Gastroesophageal sphincter (tissue), 4 donors: Measurements from ENCODE around the gene CCDC187. TPM values are rescaled to one million over a fixed set of nuclear protein-coding genes. Genes with fewer than 3 reads are reported as not detected.

Experiments used
- ATAC-seq: fragments of 150-250 bp; one replicate; pipeline ENCODE4 v1.9.1; 2016; ENCODE audit warnings: mild to moderate bottlenecking, moderate library complexity
- H3K27ac ChIP-seq, 4 donors: fragments of 200-600 bp; sonication (generic) in 3 of 4; 1 replicate in 3 of 4; 2 replicates in 1 of 4; pipeline ENCODE4 v1.5.1; 2016 to 2019
- H3K27me3 ChIP-seq: fragments of 200-600 bp; sonication (generic); one replicate; pipeline ENCODE4 v1.5.1; 2019
- H3K36me3 ChIP-seq, 2 donors: fragments of 200-600 bp; sonication (generic); one replicate each; pipeline ENCODE4 v1.5.1; 2019; ENCODE audit warnings: control low read depth in 1 of 2
- H3K4me1 ChIP-seq, 3 donors: fragments of 200-600 bp; sonication (generic); 1 replicate in 2 of 3; 2 replicates in 1 of 3; pipeline ENCODE4 v1.5.1; 2016 to 2019; ENCODE audit warnings: control low read depth in 2 of 3
- H3K4me3 ChIP-seq, 2 donors: fragments of 200-600 bp; sonication (generic); one replicate each; pipeline ENCODE4 v1.5.1; 2019; ENCODE audit warnings: mild to moderate bottlenecking in 1 of 2, moderate library complexity in 1 of 2
- H3K9me3 ChIP-seq, 3 donors: fragments of 200-600 bp; sonication (generic); one replicate each; pipeline ENCODE4 v1.5.1; 2017 to 2019; ENCODE audit warnings: control low read depth in 2 of 3
- CTCF ChIP-seq, 4 experiments: fragments of 200-600 bp in 2 of 4; fragments of 450-650 bp in 2 of 4; sonication (generic) in 1 of 4; IDR thresholded peaks; one replicate each; pipeline ENCODE4 v1.5.1; 2017 to 2019; ENCODE audit warnings: antibody characterized with exemption in 4 of 4, mild to moderate bottlenecking in 2 of 4, moderate library complexity in 2 of 4
- EP300 ChIP-seq: sonication (generic); formaldehyde crosslinking; IDR thresholded peaks from one replicate; pipeline ENCODE4 v1.6.1; 2017; ENCODE audit warnings: antibody characterized with exemption, mild to moderate bottlenecking
- POLR2A ChIP-seq, 2 donors: fragments of 450-650 bp; IDR thresholded peaks; one replicate each; pipeline ENCODE4 v1.6.1; 2017; ENCODE audit warnings: antibody characterized with exemption in 2 of 2, mild to moderate bottlenecking in 2 of 2, moderate library complexity in 1 of 2
- POLR2AphosphoS5 ChIP-seq: sonication (generic); formaldehyde crosslinking; IDR thresholded peaks from one replicate; pipeline ENCODE4 v1.6.1; 2017; ENCODE audit warnings: antibody characterized with exemption
- WGBS, 2 donors: methylation state at CpG; one replicate each; pipeline ENCODE4 v1.1.5; 2018; ENCODE audit warnings: low coverage in 1 of 2; 5-methylcytosine and 5-hydroxymethylcytosine counted together
- total RNA-seq, 4 donors: library from RNA; depleted of rRNA; stranded (reverse); fragments of >200 nt; gene quantifications; one replicate each; pipeline ENCODE4 v1.1.0, GENCODE V29; 2016

The CCDC187 gene
- total RNA-seq, 4 donors from 2014 or later: not detected

DNA sequence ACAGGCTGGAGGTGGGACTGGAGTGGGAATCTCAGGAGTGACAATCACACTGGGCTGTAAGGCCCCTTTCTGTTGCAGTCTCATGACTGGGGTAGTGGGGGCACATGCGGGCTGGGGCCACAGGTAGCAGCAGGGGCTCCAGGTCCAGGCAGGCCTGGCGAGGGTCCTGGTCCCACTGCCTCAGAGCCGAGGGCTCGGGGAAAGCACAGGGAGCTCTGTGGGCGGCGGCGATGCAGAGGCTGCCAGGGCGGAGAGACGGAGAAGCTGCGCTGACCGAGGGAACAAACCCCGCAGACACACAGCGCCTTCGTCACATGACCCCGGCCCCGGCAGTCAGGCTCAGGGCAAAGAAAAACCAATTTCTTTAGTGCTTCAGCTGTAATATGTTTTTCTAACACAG is 93.6 kb downstream of the CCDC187 start:
- H3K4me1 ChIP-seq: peaks cover 0 to under 1% (median 0%) of the 10 kb centered on the region in 3 donors
- no peak overlapping the region for H3K4me3 ChIP-seq
- no peak for ATAC-seq
- H3K36me3 ChIP-seq: peaks cover 0 to 80% of the 10 kb centered on the region in 2 donors
- 90 to 95% methylated on average over 8 to 9 of the region's 16 CpGs for WGBS, 2 donors
- no peak overlapping the region for H3K27ac ChIP-seq
- H3K27me3 ChIP-seq: peaks cover 6% of the 10 kb centered on the region
- peaks cover 0 to 7% (median 0%) of the 10 kb centered on the region in 3 donors for H3K9me3 ChIP-seq
- TF ChIP-seq CTCF (IDR thresholded peaks at IDR 0.05): no peak
- TF ChIP-seq EP300: no peak
- TF ChIP-seq POLR2A (IDR thresholded peaks at IDR 0.05): no peak
- TF ChIP-seq POLR2AphosphoS5: no peak

GRCh38 chr9:136209786-136210185 is 94.1 kb downstream of the CCDC187 start:
- peaks cover 11% of the 10 kb centered on the region for H3K27me3 ChIP-seq
- WGBS, 2 donors: no CpG with 5 or more reads among the region's 17 CpGs
- no peak overlapping the region for H3K4me3 ChIP-seq
- ATAC-seq: no peak
- H3K9me3 ChIP-seq: peaks cover 0 to 11% (median 0%) of the 10 kb centered on the region in 3 donors
- H3K36me3 ChIP-seq: peaks cover 0 to 75% of the 10 kb centered on the region in 2 donors
- TF ChIP-seq EP300 (no peak), CTCF (IDR thresholded peaks at IDR 0.05) (no peak), POLR2AphosphoS5 (no peak), POLR2A (IDR thresholded peaks at IDR 0.05) (no peak)
- H3K4me1 ChIP-seq: peaks cover 0 to 5% (median 0%) of the 10 kb centered on the region in 3 donors
- H3K27ac ChIP-seq: no peak overlapping the region

DNA sequence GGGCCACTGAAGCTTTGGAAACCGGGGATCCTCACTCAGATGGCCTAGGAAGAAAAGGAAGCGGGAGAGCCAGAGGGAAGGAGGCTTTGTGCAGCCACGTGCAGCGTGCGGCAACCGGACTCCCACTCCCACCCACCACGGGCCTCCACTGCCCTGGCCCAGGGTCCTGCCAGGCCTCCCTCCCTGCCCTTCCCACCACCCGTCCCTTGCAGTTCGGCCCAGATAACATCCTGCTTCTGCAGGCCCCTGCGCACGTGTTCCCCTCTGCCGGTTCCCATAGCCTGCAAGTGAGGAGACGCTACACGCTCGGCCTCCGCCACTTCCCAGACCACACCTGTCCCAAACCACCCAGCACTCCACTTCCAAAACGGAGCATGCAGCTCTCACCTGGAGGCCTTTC is 94.7 kb downstream of the CCDC187 start:
- ATAC-seq: no peak
- H3K4me3 ChIP-seq: no peak overlapping the region
- peaks cover 17% of the 10 kb centered on the region for H3K27me3 ChIP-seq
- no peak overlapping the region for H3K27ac ChIP-seq
- TF ChIP-seq EP300 (no peak), CTCF (IDR thresholded peaks at IDR 0.05) (no peak), POLR2AphosphoS5 (no peak), POLR2A (IDR thresholded peaks at IDR 0.05) (no peak)
- H3K36me3 ChIP-seq: peaks cover 0 to 69% of the 10 kb centered on the region in 2 donors
- WGBS, 2 donors: 85 to 91% methylated on average over 4 to 7 of the region's 17 CpGs
- H3K4me1 ChIP-seq: peaks cover 0 to 7% (median 0%) of the 10 kb centered on the region in 3 donors
- peaks cover 0 to 12% (median 0%) of the 10 kb centered on the region in 3 donors for H3K9me3 ChIP-seq

DNA sequence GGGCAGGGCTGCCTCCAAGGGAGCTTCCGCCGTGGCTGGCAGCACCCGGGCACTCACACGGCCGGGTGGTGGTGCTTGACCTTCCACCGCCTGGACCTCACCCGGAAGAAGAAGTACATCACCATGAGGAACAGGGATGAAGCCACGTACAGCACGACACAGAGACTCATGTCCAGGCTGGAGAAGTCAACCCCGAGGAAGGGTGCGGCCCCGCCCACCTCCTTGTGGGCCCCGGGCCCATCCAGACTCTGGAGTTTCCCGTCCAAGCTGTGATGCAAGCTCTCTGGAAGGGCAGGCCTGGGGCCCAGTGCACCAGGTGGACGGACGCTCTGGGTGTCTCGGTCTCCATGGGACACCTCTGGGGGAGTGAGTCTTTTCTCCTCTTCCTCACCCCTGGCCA is 95.2 kb downstream of the CCDC187 start:
- 47% methylated on average over 3 of the region's 17 CpGs; no CpG with 5 or more reads in 1 of the 2 donors for WGBS, 2 donors
- no peak for ATAC-seq

More for the DNA sequence above, 95.2 kb downstream of the CCDC187 start:
- peaks cover 0 to 7% (median 0%) of the 10 kb centered on the region in 3 donors for H3K9me3 ChIP-seq
- H3K4me1 ChIP-seq: peaks cover 0 to 7% (median 0%) of the 10 kb centered on the region in 3 donors
- peaks cover 22% of the 10 kb centered on the region for H3K27me3 ChIP-seq
- no peak overlapping the region for H3K4me3 ChIP-seq
- H3K36me3 ChIP-seq: peaks cover 0 to 64% of the 10 kb centered on the region in 2 donors
- H3K27ac ChIP-seq: no peak overlapping the region
- TF ChIP-seq CTCF (IDR thresholded peaks at IDR 0.05) (no peak), POLR2AphosphoS5 (no peak), POLR2A (IDR thresholded peaks at IDR 0.05) (no peak), EP300 (no peak)
